Fibroblast of the aortic adventitia (primary cell): ENCODE measurements around the gene GTF3C5. TPM values are rescaled to one million over a fixed set of nuclear protein-coding genes. Genes with fewer than 3 reads are reported as not detected.

Experiments
- DNase-seq: peaks from one replicate; pipeline ENCODE4 v3.0.0-alpha.2; 2010; ENCODE audit warnings: low read depth
- H3K4me3 ChIP-seq: 2 replicates; pipeline ENCODE4 v1.5.1; 2011; ENCODE audit warnings: low read depth, mild to moderate bottlenecking, control low read depth, low read length, moderate library complexity
- CTCF ChIP-seq: IDR thresholded peaks from 2 replicates; pipeline ENCODE4 v1.5.1; 2011; ENCODE audit warnings: mild to moderate bottlenecking, low read length, control low read depth, inconsistent platforms; ENCODE audit not compliant: insufficient read depth
- total RNA-seq: library from RNA; depleted of rRNA; stranded (reverse); fragments of >200 nt; gene quantifications from 2 replicates; pipeline ENCODE4 v1.2.3, GENCODE V29; 2012; ENCODE audit warnings: low replicate concordance

Gene GTF3C5
- total RNA-seq, 1 donor, result 33.9 TPM

DNA sequence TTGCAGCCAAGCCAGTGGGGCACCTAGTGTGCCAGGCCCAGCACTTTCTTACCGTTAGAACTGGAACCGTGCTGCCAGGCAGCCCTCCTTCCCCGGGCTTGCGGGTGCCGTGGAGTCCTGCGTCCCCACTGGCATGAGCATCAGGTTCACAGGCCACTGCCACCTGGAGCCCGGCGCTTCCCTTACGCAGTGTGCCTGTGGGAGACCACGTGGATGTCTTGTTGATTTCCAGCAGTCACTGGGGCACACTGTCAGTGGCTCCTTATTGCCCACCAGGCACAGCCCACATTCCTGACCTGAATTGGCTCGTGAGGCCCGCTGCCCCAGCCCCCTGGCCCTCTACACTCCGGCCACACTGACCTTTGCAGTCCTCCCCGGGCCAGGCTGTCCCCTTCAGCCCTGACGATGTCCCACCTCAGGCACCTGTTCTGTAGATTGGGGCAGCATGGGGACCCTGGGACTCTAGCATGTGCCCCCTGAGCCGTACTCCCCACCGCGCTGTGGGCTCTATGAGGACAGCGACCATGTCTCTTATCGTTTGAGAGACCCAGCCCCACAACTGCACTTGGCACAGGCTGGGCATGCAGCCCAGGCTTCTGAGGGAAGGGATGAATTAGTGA, 20.6 kb downstream of the GTF3C5 start:
- no peak for DNase-seq

DNA sequence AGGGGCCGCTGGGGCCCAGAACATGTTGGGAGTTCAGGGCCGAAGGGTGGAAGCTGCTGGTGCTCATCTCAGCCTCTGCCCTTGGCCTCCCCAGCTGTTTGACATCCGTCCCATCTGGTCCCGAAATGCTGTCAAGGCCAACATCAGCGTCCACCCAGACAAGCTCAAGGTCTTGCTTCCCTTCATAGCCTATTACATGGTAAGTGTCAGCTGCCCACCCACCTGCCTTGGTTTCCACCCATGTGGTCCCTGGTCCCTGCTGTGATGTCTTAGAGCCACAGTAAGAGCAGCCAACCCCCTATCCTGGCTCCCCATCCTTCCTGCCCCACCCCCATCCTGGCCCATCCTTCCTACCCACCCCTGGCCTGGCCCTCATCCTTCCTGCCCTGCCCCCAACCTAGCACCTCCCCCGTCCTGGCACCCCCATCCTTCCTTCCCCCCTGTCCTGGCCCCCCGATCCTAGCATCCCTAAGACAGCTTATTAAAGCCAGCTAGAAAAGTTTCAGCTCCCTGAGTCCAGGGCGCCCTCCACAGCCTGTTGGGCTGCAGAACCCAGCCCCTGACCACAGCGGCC, 21.3 kb downstream of the GTF3C5 start:
- no peak overlapping the region for H3K4me3 ChIP-seq
- DNase-seq, result no peak
- no peak for TF ChIP-seq CTCF

More for the DNA sequence above, 20.6 kb downstream of the GTF3C5 start:
- H3K4me3 ChIP-seq, result no peak overlapping the region
- TF ChIP-seq CTCF, result no peak

- no peak for TF ChIP-seq CTCF
- no peak for DNase-seq
Observed at GRCh38 chr9:133054194-133054890, 23.5 kb downstream of the GTF3C5 start.

GRCh38 chr9:133054966-133055365, 24.2 kb downstream of the GTF3C5 start:
- no peak for TF ChIP-seq CTCF
- H3K4me3 ChIP-seq, result no peak overlapping the region
- no peak for DNase-seq

More at GRCh38 chr9:133054194-133054890, 23.5 kb downstream of the GTF3C5 start:
- no peak overlapping the region for H3K4me3 ChIP-seq

- DNase-seq, result no peak
- TF ChIP-seq CTCF, result no peak
- no peak overlapping the region for H3K4me3 ChIP-seq
Observed at GRCh38 chr9:133055788-133056420, 25.1 kb downstream of the GTF3C5 start.

DNA sequence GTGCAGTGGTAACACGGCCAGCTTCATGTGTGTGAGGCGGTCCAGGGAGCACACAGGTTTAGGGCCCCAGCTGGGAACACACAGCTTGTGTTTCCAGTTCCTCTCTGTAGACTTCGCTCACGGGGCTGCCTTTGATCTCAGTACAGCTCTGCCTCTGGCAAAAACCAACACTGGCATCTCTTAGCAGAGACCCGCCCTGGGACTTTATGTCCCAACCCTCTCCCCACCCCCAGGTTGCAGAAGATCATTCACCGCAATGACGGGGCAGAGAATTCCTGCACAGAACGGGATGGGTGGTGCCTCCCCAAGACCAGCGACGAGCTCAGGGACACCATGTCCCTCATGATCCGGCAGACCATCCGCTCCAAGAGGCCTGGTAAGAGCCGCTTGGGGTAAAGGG, 25.7 kb downstream of the GTF3C5 start:
- no peak for TF ChIP-seq CTCF
- no peak for DNase-seq
- no peak overlapping the region for H3K4me3 ChIP-seq
